SK-N-SH (cell line): ENCODE data around the gene SLC17A9. TPM values are rescaled to one million over a fixed set of nuclear protein-coding genes. Genes with fewer than 3 reads are reported as not detected.

Experiments
- CTCF ChIA-PET: fragments of 300-600, 350-600 bp; formaldehyde crosslinking; extraction: SDS; loops from one replicate; lab custom pipeline; 2021; lab: Yijun Ruan, JAX
- POLR2A ChIA-PET: fragments of 350-600 bp; sonication (Branson Sonifier 250); formaldehyde crosslinking; extraction: SDS; loops from one replicate; lab custom pipeline; 2020; ENCODE audit warnings: antibody characterized with exemption, inconsistent platforms; lab: Yijun Ruan, JAX
- DNase-seq: peaks from one replicate; pipeline ENCODE4 v3.0.0; 2012
- H2AFZ ChIP-seq: fragments of 200-600 bp; sonication (generic); 2 replicates; pipeline ENCODE4 v1.8.1; 2016; ENCODE audit warnings: antibody characterized with exemption, mild to moderate bottlenecking, low read depth
- H3F3A ChIP-seq: fragments of 200-600 bp; sonication (generic); replicated peaks from 2 replicates; pipeline ENCODE3; 2016; ENCODE audit warnings: antibody characterized with exemption, mild to moderate bottlenecking; ENCODE audit not compliant: insufficient read depth
- H3K27ac ChIP-seq, 2 experiments: fragments of 200-500 bp in 1 of 2; fragments of 200-600 bp in 1 of 2; sonication (Bioruptor generic) in 1 of 2; sonication (generic), shearing (Covaris generic) in 1 of 2; 2 replicates each; pipeline versions ENCODE4 v1.5.1 to v1.6.1; 2014 to 2016; ENCODE audit warnings: low read depth in 2 of 2, inconsistent platforms in 1 of 2, low read length in 1 of 2, mild to moderate bottlenecking in 1 of 2, mixed read lengths in 1 of 2
- H3K27me3 ChIP-seq: fragments of 200-600 bp; sonication (generic), shearing (Covaris generic); 2 replicates; pipeline ENCODE4 v1.6.1; 2016; ENCODE audit warnings: mixed run types; ENCODE audit not compliant: insufficient read depth
- H3K36me3 ChIP-seq, 2 experiments: fragments of 200-500 bp in 1 of 2; fragments of 200-600 bp in 1 of 2; sonication (Bioruptor generic) in 1 of 2; sonication (generic) in 1 of 2; replicated peaks in 1 of 2; 2 replicates each; pipeline versions ENCODE3 to v1.5.1; 2014 to 2016; ENCODE audit warnings: low read length in 1 of 2, mild to moderate bottlenecking in 1 of 2; ENCODE audit not compliant: insufficient read depth in 2 of 2, control insufficient read depth in 1 of 2
- H3K4me1 ChIP-seq, 2 experiments: fragments of 200-500 bp in 1 of 2; fragments of 200-600 bp in 1 of 2; sonication (Bioruptor generic) in 1 of 2; sonication (generic), shearing (Covaris generic) in 1 of 2; 2 replicates each; pipeline versions ENCODE4 v1.5.1 to v1.6.1; 2014 to 2016; ENCODE audit warnings: low read depth in 1 of 2, low read length in 1 of 2, mixed run types in 1 of 2; ENCODE audit not compliant: insufficient read depth in 2 of 2, control insufficient read depth in 1 of 2
- H3K4me2 ChIP-seq: fragments of 200-600 bp; sonication (generic), shearing (Covaris generic); 2 replicates; pipeline ENCODE4 v1.6.1; 2017; ENCODE audit warnings: mixed run types
- H3K4me3 ChIP-seq, 2 experiments: fragments of 200-500 bp in 1 of 2; fragments of 200-600 bp in 1 of 2; sonication (Bioruptor generic) in 1 of 2; sonication (generic), shearing (Covaris generic) in 1 of 2; 2 replicates each; pipeline versions ENCODE4 v1.5.1 to v1.8.1; 2014 to 2016; ENCODE audit warnings: low read depth in 2 of 2, inconsistent platforms in 1 of 2, low read length in 1 of 2, mild to moderate bottlenecking in 1 of 2, mixed read lengths in 1 of 2, moderate library complexity in 1 of 2
- H3K79me2 ChIP-seq: fragments of 200-600 bp; sonication (generic); 2 replicates; pipeline ENCODE4 v1.8.1; 2017; ENCODE audit warnings: mild to moderate bottlenecking; ENCODE audit not compliant: insufficient read depth
- H3K9ac ChIP-seq: fragments of 200-600 bp; sonication (generic); 2 replicates; pipeline ENCODE4 v1.6.1; 2017; ENCODE audit warnings: mixed run types
- H3K9me2 ChIP-seq: fragments of 200-600 bp; sonication (generic); 2 replicates; pipeline ENCODE4 v1.6.1; 2017; ENCODE audit warnings: mixed run types
- H3K9me3 ChIP-seq: fragments of 200-600 bp; sonication (generic); 2 replicates; pipeline ENCODE4 v1.6.1; 2017; ENCODE audit warnings: mixed run types, mild to moderate bottlenecking, moderate library complexity
- H4K20me1 ChIP-seq: fragments of 200-600 bp; sonication (generic); 2 replicates; pipeline ENCODE4 v1.6.1; 2017; ENCODE audit warnings: mild to moderate bottlenecking, mixed run types; ENCODE audit not compliant: insufficient read depth
- CHD2 ChIP-seq: fragments of 150-350 bp; IDR thresholded peaks from 2 replicates; pipeline ENCODE4 v1.6.1; 2018; ENCODE audit warnings: low read length; ENCODE audit not compliant: partially characterized antibody
- EZH2phosphoT487 ChIP-seq: fragments of 200-600 bp; sonication (generic); IDR thresholded peaks from 2 replicates; pipeline ENCODE4 v1.6.1; 2017; ENCODE audit warnings: low read depth, mixed run types, mild to moderate bottlenecking, antibody characterized with exemption, moderate library complexity, borderline replicate concordance
- FOSL2 ChIP-seq: IDR thresholded peaks from 2 replicates; pipeline ENCODE4 v1.4.0; 2012; ENCODE audit warnings: low read depth, mild to moderate bottlenecking, moderate library complexity, borderline replicate concordance
- GABPA ChIP-seq: IDR thresholded peaks from 2 replicates; pipeline ENCODE4 v1.4.0; 2012; ENCODE audit warnings: low read depth, mild to moderate bottlenecking
- JUND ChIP-seq: IDR thresholded peaks from 2 replicates; pipeline ENCODE4 v1.4.0; 2012
- NFIC ChIP-seq: IDR thresholded peaks from 2 replicates; pipeline ENCODE4 v1.4.0; 2012; ENCODE audit warnings: borderline replicate concordance
- RFX5 ChIP-seq: IDR thresholded peaks from 2 replicates; pipeline ENCODE4 v1.6.1; 2012; ENCODE audit warnings: mild to moderate bottlenecking, improper control_type of control experiment, low read length
- RXRA ChIP-seq: IDR thresholded peaks from 2 replicates; pipeline ENCODE4 v1.4.0; 2012; ENCODE audit warnings: low read depth, mild to moderate bottlenecking, borderline replicate concordance
- SMC3 ChIP-seq: IDR thresholded peaks from 2 replicates; pipeline ENCODE4 v1.6.1; 2012; ENCODE audit warnings: low read depth, low read length, improper control_type of control experiment
- TCF12 ChIP-seq: IDR thresholded peaks from 2 replicates; pipeline ENCODE4 v1.4.0; 2012
- TEAD4 ChIP-seq: IDR thresholded peaks from 2 replicates; pipeline ENCODE4 v1.4.0; 2012; ENCODE audit warnings: mild to moderate bottlenecking, borderline replicate concordance; ENCODE audit not compliant: insufficient read depth
- WGBS: methylation state at CpG from one replicate; pipeline ENCODE4 v1.1.6; 2017; ENCODE audit warnings: low lambda C conversion rate; 5-methylcytosine and 5-hydroxymethylcytosine counted together
- polyA plus RNA-seq, 3 experiments: library from polyadenylated mRNA; depleted of rRNA; stranded (reverse); fragments of >200 nt; gene quantifications; 2 replicates each; pipeline ENCODE4 v1.2.3, GENCODE V29; 2012
- TF ChIP-seq, protein P1 (sequence below): fragments of 150-350 bp; IDR thresholded peaks from 2 replicates; pipeline ENCODE4 v1.6.1; 2017; ENCODE audit warnings: antibody characterized with exemption, low read length, low read depth, borderline replicate concordance
- TF ChIP-seq, protein P2 (sequence below): IDR thresholded peaks from 2 replicates; pipeline ENCODE4; 2012
- TF ChIP-seq, protein P3 (sequence below): IDR thresholded peaks from 2 replicates; pipeline ENCODE4 v1.4.0; 2012; ENCODE audit warnings: low read depth
- TF ChIP-seq, protein P4 (sequence below): IDR thresholded peaks from 2 replicates; pipeline ENCODE4 v1.4.0; 2012; ENCODE audit warnings: low read depth, borderline replicate concordance
- TF ChIP-seq, protein P5 (sequence below): fragments of 150-350 bp; IDR thresholded peaks from 2 replicates; pipeline ENCODE4 v1.6.1; 2016; ENCODE audit warnings: mild to moderate bottlenecking, low read depth, low read length

Gene SLC17A9
- polyA plus RNA-seq, 1 of the 3 experiments (the other 2 are of a cell fraction), result not detected

DNA sequence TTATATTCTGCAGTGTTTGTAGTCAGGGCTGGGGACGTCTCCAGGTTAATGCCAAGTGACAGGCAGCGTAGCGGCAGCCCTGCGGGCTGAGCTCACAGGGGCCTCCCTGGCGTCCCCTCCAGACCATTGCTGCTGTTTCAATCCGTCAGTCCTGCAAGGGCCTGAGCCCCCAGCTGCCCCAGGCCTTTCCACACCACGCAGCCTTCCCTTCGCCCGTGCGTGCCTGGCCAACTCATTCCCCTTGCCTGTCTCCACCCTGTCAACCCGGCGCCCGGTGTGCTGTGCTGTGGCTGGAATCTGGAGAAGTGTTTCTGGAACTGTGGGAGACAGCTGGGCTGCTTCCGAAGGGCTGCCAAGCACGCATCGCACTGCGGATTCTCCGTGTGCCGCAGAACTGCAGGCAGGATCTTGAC, 42.4 kb downstream of the SLC17A9 start:
- CTCF ChIA-PET, result interaction anchor here (1.2 to 5.0 kb wide), 2 partner anchors 9 to 14 kb away, joined by 3 to 30 read pairs; no protein-coding TSS in a partner anchor
- TF ChIP-seq, protein P1, sequence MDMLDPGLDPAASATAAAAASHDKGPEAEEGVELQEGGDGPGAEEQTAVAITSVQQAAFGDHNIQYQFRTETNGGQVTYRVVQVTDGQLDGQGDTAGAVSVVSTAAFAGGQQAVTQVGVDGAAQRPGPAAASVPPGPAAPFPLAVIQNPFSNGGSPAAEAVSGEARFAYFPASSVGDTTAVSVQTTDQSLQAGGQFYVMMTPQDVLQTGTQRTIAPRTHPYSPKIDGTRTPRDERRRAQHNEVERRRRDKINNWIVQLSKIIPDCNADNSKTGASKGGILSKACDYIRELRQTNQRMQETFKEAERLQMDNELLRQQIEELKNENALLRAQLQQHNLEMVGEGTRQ, result no peak
- TF ChIP-seq, protein P2, sequence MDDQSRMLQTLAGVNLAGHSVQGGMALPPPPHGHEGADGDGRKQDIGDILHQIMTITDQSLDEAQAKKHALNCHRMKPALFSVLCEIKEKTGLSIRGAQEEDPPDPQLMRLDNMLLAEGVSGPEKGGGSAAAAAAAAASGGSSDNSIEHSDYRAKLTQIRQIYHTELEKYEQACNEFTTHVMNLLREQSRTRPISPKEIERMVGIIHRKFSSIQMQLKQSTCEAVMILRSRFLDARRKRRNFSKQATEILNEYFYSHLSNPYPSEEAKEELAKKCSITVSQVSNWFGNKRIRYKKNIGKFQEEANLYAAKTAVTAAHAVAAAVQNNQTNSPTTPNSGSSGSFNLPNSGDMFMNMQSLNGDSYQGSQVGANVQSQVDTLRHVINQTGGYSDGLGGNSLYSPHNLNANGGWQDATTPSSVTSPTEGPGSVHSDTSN, result no peak
- no peak for TF ChIP-seq TCF12
- no peak for TF ChIP-seq RFX5
- no peak for TF ChIP-seq NFIC
- no peak for TF ChIP-seq TEAD4
- no peak for TF ChIP-seq RXRA
- TF ChIP-seq, protein P3, sequence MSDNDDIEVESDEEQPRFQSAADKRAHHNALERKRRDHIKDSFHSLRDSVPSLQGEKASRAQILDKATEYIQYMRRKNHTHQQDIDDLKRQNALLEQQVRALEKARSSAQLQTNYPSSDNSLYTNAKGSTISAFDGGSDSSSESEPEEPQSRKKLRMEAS, result no peak
- TF ChIP-seq FOSL2, result no peak
- TF ChIP-seq EZH2phosphoT487, result no peak
- no peak for TF ChIP-seq GABPA
- TF ChIP-seq CHD2, result no peak
- TF ChIP-seq, protein P4, sequence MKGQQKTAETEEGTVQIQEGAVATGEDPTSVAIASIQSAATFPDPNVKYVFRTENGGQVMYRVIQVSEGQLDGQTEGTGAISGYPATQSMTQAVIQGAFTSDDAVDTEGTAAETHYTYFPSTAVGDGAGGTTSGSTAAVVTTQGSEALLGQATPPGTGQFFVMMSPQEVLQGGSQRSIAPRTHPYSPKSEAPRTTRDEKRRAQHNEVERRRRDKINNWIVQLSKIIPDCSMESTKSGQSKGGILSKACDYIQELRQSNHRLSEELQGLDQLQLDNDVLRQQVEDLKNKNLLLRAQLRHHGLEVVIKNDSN, result no peak
- TF ChIP-seq JUND, result no peak
- no peak for TF ChIP-seq SMC3
- TF ChIP-seq, protein P5, sequence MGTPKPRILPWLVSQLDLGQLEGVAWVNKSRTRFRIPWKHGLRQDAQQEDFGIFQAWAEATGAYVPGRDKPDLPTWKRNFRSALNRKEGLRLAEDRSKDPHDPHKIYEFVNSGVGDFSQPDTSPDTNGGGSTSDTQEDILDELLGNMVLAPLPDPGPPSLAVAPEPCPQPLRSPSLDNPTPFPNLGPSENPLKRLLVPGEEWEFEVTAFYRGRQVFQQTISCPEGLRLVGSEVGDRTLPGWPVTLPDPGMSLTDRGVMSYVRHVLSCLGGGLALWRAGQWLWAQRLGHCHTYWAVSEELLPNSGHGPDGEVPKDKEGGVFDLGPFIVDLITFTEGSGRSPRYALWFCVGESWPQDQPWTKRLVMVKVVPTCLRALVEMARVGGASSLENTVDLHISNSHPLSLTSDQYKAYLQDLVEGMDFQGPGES, result no peak
- H3K27ac ChIP-seq, result no peak overlapping the region
- no peak overlapping the region for H2AFZ ChIP-seq
- H3K4me1 ChIP-seq, result no peaks in the 10 kb centered on the region
- H3K79me2 ChIP-seq, result no peaks in the 10 kb centered on the region
- no peaks in the 10 kb centered on the region for H4K20me1 ChIP-seq
- no peaks in the 10 kb centered on the region for H3K9me3 ChIP-seq
- peaks cover 80% of the 10 kb centered on the region for H3K27me3 ChIP-seq
- H3K9ac ChIP-seq, result no peak overlapping the region
- no peak overlapping the region for H3K4me3 ChIP-seq
- no peaks in the 10 kb centered on the region for H3K9me2 ChIP-seq
- H3F3A ChIP-seq, result no peaks in the 10 kb centered on the region
- no peaks in the 10 kb centered on the region for H3K36me3 ChIP-seq
- POLR2A ChIA-PET, result no interaction called here
- 66% methylated on average over 19 of the region's 19 CpGs for WGBS
- DNase-seq, result no peak
- no peak overlapping the region for H3K4me2 ChIP-seq
